ENCODE measurements around the gene LCE4A.

LCE4A gene

DNA sequence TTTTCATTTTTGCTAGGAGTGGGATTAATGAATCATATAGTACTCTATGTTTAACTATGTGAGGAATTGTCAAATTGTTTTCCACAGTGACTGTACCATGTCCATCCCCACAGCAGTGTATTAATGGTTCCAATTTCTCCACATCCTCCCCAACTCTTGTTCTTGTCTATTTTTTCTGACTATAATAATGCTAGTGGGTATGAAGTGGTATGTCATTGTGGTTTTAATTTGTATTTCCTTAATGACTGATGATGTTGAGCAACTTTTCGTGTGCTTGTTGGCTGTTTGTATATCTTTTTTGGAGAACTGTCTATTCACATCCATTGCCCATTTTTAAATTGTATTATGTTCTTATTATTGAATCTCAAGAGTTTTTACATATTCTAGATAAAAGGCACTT lies 39.9 kb downstream of the LCE4A start:
- DNase-seq, result no peak

GRCh38 chr1:152752225-152752624 lies 44.3 kb downstream of the LCE4A start:
- no peak for DNase-seq

- no peak for DNase-seq
These were observed 45.6 kb downstream of the LCE4A start for GRCh38 chr1:152753586-152753985.

GRCh38 chr1:152756872-152757271 lies 48.9 kb downstream of the LCE4A start:
- DNase-seq, result no peak

DNA sequence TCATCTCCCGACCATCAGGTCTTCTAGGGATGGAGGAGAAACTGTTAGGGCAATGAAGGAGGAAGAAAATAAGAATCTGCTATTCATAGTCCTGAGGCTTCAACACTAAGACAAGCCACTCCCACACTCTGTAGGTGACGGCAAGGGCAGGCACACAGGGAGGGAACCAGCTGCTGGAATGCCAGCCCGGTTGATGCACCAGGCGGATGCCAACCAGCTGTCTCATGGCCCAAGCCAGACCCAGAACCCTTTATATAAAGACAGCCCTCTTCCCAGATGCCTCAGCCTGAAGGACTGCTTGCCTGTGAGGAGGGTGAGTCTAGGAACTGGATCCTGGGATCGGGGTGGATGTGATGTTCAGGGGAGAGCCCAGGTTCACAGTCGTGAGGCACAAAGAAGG lies 49.8 kb downstream of the LCE4A start, which contains the start of gene KPRP:
Gene KPRP, plus strand, starts transcription at position 279 of the 400 bp plus-strand sequence. CDS start 1,564 bp downstream, outside the sequence.
- no peak for DNase-seq

- DNase-seq, result no peak
These were observed 50.7 kb downstream of the LCE4A start for GRCh38 chr1:152758636-152759035.
